GM12872 (cell line): ENCODE results near the gene PSMC3IP.

Source experiments
- CTCF ChIP-seq: IDR thresholded peaks from 3 replicates; pipeline ENCODE4 v1.5.1; 2011; ENCODE audit warnings: low read depth, mild to moderate bottlenecking, low read length, moderate library complexity; ENCODE audit not compliant: insufficient read depth

PSMC3IP gene

GRCh38 chr17:42591411-42591810 is 13.9 kb upstream of the PSMC3IP start:
- no peak for TF ChIP-seq CTCF

- TF ChIP-seq CTCF = no peak
Measured at GRCh38 chr17:42590886-42591285, 13.4 kb upstream of the PSMC3IP start.

GRCh38 chr17:42586514-42587230 is 9.1 kb upstream of the PSMC3IP start:
- TF ChIP-seq CTCF = no peak

GRCh38 chr17:42585353-42585752 is 7.8 kb upstream of the PSMC3IP start:
- no peak for TF ChIP-seq CTCF

- TF ChIP-seq CTCF = no peak
Measured at GRCh38 chr17:42584880-42585279, 7.4 kb upstream of the PSMC3IP start.

GRCh38 chr17:42581744-42582270 is 4.3 kb upstream of the PSMC3IP start:
- no peak for TF ChIP-seq CTCF

- no peak for TF ChIP-seq CTCF
Measured at GRCh38 chr17:42579794-42580551, 2.4 kb upstream of the PSMC3IP start.
